Gastroesophageal sphincter (tissue), 4 donors: ENCODE results near the gene CACNA1D. TPM values are rescaled to one million over a fixed set of nuclear protein-coding genes. Genes with fewer than 3 reads are reported as not detected.
A peak's percentile ranks its signal among the peaks of the same experiment; 100 is the strongest.

Experiments used
- ATAC-seq: fragments of 150-250 bp; one replicate; pipeline ENCODE4 v1.9.1; 2016; ENCODE audit warnings: mild to moderate bottlenecking, moderate library complexity
- H3K27ac ChIP-seq, 4 donors: fragments of 200-600 bp; sonication (generic) in 3 of 4; 1 replicate in 3 of 4; 2 replicates in 1 of 4; pipeline ENCODE4 v1.5.1; 2016 to 2019
- H3K27me3 ChIP-seq: fragments of 200-600 bp; sonication (generic); one replicate; pipeline ENCODE4 v1.5.1; 2019
- H3K36me3 ChIP-seq, 2 donors: fragments of 200-600 bp; sonication (generic); one replicate each; pipeline ENCODE4 v1.5.1; 2019; ENCODE audit warnings: control low read depth in 1 of 2
- H3K4me1 ChIP-seq, 3 donors: fragments of 200-600 bp; sonication (generic); 1 replicate in 2 of 3; 2 replicates in 1 of 3; pipeline ENCODE4 v1.5.1; 2016 to 2019; ENCODE audit warnings: control low read depth in 2 of 3
- H3K4me3 ChIP-seq, 2 donors: fragments of 200-600 bp; sonication (generic); one replicate each; pipeline ENCODE4 v1.5.1; 2019; ENCODE audit warnings: mild to moderate bottlenecking in 1 of 2, moderate library complexity in 1 of 2
- H3K9me3 ChIP-seq, 3 donors: fragments of 200-600 bp; sonication (generic); one replicate each; pipeline ENCODE4 v1.5.1; 2017 to 2019; ENCODE audit warnings: control low read depth in 2 of 3
- EP300 ChIP-seq: sonication (generic); formaldehyde crosslinking; IDR thresholded peaks from one replicate; pipeline ENCODE4 v1.6.1; 2017; ENCODE audit warnings: antibody characterized with exemption, mild to moderate bottlenecking
- POLR2A ChIP-seq, 2 donors: fragments of 450-650 bp; IDR thresholded peaks; one replicate each; pipeline ENCODE4 v1.6.1; 2017; ENCODE audit warnings: antibody characterized with exemption in 2 of 2, mild to moderate bottlenecking in 2 of 2, moderate library complexity in 1 of 2
- POLR2AphosphoS5 ChIP-seq: sonication (generic); formaldehyde crosslinking; IDR thresholded peaks from one replicate; pipeline ENCODE4 v1.6.1; 2017; ENCODE audit warnings: antibody characterized with exemption
- WGBS, 2 donors: methylation state at CpG; one replicate each; pipeline ENCODE4 v1.1.5; 2018; ENCODE audit warnings: low coverage in 1 of 2; 5-methylcytosine and 5-hydroxymethylcytosine counted together
- total RNA-seq, 4 donors: library from RNA; depleted of rRNA; stranded (reverse); fragments of >200 nt; gene quantifications; one replicate each; pipeline ENCODE4 v1.1.0, GENCODE V29; 2016
- TF ChIP-seq, protein P1 (sequence below), 4 experiments: fragments of 200-600 bp in 2 of 4; fragments of 450-650 bp in 2 of 4; sonication (generic) in 1 of 4; IDR thresholded peaks; one replicate each; pipeline ENCODE4 v1.5.1; 2017 to 2019; ENCODE audit warnings: antibody characterized with exemption in 4 of 4, mild to moderate bottlenecking in 2 of 4, moderate library complexity in 2 of 4

CACNA1D gene
- total RNA-seq, 4 donors from 2014 or later, result 0.52 to 5.7 (median 3.6) TPM

- WGBS, 2 donors, result 40 to 63% methylated on average over 1 to 2 of the region's 4 CpGs
- ATAC-seq, result no peak
- Histone ChIP-seq H3K36me3 (no peaks in the 10 kb centered on the region), H3K4me1 (peaks cover 0 to 6% (median 0%) of the 10 kb centered on the region in 3 donors), H3K27me3 (no peaks in the 10 kb centered on the region), H3K9me3 (no peaks in the 10 kb centered on the region), H3K4me3 (no peak overlapping the region), H3K27ac (no peak overlapping the region)
- TF ChIP-seq, protein P1, sequence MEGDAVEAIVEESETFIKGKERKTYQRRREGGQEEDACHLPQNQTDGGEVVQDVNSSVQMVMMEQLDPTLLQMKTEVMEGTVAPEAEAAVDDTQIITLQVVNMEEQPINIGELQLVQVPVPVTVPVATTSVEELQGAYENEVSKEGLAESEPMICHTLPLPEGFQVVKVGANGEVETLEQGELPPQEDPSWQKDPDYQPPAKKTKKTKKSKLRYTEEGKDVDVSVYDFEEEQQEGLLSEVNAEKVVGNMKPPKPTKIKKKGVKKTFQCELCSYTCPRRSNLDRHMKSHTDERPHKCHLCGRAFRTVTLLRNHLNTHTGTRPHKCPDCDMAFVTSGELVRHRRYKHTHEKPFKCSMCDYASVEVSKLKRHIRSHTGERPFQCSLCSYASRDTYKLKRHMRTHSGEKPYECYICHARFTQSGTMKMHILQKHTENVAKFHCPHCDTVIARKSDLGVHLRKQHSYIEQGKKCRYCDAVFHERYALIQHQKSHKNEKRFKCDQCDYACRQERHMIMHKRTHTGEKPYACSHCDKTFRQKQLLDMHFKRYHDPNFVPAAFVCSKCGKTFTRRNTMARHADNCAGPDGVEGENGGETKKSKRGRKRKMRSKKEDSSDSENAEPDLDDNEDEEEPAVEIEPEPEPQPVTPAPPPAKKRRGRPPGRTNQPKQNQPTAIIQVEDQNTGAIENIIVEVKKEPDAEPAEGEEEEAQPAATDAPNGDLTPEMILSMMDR (IDR thresholded peaks at IDR 0.05), result no peak
- TF ChIP-seq EP300, result no peak
- TF ChIP-seq POLR2AphosphoS5, result no peak
- TF ChIP-seq POLR2A (IDR thresholded peaks at IDR 0.05), result no peak
These were observed 213.7 kb downstream of the CACNA1D start for GRCh38 chr3:53708001-53708621.

DNA sequence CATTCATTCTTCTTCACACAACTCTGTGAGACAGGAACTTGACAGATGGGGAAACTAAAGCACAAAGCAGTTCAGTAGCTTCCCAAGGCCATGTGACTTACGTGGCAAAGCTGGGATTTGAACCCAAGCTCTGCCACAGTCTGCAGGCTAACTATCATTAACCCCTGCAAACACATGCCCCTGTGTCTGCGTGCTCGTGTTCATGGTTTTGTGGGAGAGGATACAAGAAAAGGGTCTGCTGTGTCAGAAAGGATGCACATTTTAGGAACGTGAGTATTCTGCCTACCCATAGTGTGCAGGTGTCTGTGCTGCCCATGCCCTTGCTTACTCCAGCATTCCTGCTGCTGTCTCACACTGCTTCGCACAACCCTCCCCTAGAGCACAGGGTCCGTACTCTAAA is 214.8 kb downstream of the CACNA1D start:
- Histone ChIP-seq H3K4me1 (peaks cover 0 to 6% (median 0%) of the 10 kb centered on the region in 3 donors), H3K4me3 (no peak overlapping the region), H3K27me3 (no peaks in the 10 kb centered on the region), H3K36me3 (no peaks in the 10 kb centered on the region), H3K27ac (no peak overlapping the region), H3K9me3 (no peaks in the 10 kb centered on the region)
- TF ChIP-seq POLR2A (IDR thresholded peaks at IDR 0.05), result no peak
- TF ChIP-seq EP300, result no peak
- TF ChIP-seq POLR2AphosphoS5, result no peak
- TF ChIP-seq, protein P1 (IDR thresholded peaks at IDR 0.05), result no peak
- no peak for ATAC-seq
- 84% methylated on average over 6 of the region's 6 CpGs; no CpG with 5 or more reads in 1 of the 2 donors for WGBS, 2 donors

DNA sequence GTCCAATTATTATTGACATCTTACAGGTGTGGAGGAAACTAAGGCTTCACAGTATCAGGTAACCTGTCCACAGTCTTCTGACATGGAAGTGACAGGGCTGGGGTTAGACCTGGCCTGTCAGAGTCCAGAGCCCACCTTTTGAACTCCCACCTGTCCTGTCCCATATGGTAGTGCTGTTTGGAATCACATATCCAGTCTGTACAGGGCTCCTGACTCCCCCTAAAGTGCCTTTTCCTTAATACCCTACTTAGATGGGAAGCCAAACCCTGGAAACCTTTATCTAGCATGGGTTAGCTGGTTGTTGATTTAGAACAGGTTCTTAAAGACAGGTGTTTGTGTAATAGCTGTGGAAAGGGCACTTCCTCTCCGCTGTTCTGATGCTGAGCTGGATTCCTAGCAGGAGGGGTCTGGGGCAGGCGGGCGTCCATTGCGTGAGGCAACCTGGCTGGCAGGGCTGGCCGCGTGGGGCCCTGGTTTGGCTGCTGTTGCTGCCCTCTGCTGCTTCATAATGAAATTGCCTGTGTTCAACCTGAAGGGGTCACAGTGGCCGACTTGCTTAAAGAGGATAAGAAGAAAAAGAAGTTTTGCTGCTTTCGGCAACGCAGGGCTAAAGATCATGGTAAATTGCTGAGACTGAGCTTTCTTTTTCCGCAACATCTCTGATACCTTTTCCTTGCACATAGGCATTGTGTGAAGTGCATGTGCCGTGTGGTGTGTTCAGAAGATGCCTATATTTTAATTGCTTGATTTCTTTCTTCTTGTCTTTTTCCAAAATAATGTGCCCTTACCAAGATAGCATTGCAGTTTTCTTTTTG is 215.7 kb downstream of the CACNA1D start:
- peak; percentile 69 for ATAC-seq

GRCh38 chr3:53711387-53711786 is 217.0 kb downstream of the CACNA1D start:
- 81 to 100% methylated on average over 2 to 3 of the region's 6 CpGs for WGBS, 2 donors
- ATAC-seq, result no peak
- TF ChIP-seq, protein P1 (IDR thresholded peaks at IDR 0.05), result no peak
- TF ChIP-seq EP300 (no peak), POLR2AphosphoS5 (no peak), POLR2A (IDR thresholded peaks at IDR 0.05) (no peak)
- no peaks in the 10 kb centered on the region for H3K27me3 ChIP-seq
- no peak overlapping the region for H3K27ac ChIP-seq
- H3K36me3 ChIP-seq, result no peaks in the 10 kb centered on the region
- no peak overlapping the region for H3K4me3 ChIP-seq
- no peaks in the 10 kb centered on the region for H3K9me3 ChIP-seq
- H3K4me1 ChIP-seq, result peaks cover 0 to 6% (median 0%) of the 10 kb centered on the region in 3 donors

More for the DNA sequence above, 215.7 kb downstream of the CACNA1D start:
- Histone ChIP-seq H3K27me3 (no peaks in the 10 kb centered on the region), H3K36me3 (no peaks in the 10 kb centered on the region), H3K4me3 (no peak overlapping the region), H3K9me3 (no peaks in the 10 kb centered on the region), H3K4me1 (peaks cover 0 to 6% (median 0%) of the 10 kb centered on the region in 3 donors), H3K27ac (no peak overlapping the region)
- TF ChIP-seq POLR2AphosphoS5 (peak; percentile 6), EP300 (no peak)
- TF ChIP-seq, protein P1 (IDR thresholded peaks at IDR 0.05), result peak in 3 of 4 experiments; percentile 75 to 90 (median 87)
- 30% methylated on average over 5 to 6 of the region's 11 CpGs for WGBS, 2 donors
